Measurements from ENCODE around the gene CHPF2. TPM values are rescaled to one million over a fixed set of nuclear protein-coding genes. Genes with fewer than 3 reads are reported as not detected.

CHPF2 gene
- total RNA-seq, 1 experiment from 2014 or later, result 19.5 TPM

DNA sequence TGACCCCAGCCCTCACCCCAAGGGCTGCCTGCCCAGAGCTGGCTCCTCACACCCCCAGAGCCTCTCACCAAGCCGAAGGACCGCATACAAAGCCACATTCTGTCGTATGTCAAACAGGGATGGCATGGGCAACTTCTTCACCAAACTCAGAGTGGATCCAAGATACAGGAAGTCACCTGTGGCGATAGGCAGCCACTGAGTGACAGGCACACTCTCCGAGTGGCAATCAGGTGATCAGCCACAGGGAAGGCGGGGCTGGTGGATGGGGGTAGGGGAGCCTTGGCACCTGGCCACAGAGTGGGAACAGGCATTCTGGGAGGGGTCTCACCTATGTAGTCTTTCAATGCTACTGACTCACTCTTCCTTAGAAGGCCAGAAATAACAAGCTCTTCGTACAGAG lies 38.1 kb upstream of the CHPF2 start (continued):
- no peak for TF ChIP-seq TCF7L2 (IDR thresholded peaks at IDR 0.05; ENCODE audit: borderline replicate concordance, extremely low read depth, insufficient read depth, insufficient read length)
- TF ChIP-seq ZFX (IDR thresholded peaks at IDR 0.05), result no peak
- no peak for TF ChIP-seq JUND (IDR thresholded peaks at IDR 0.05)
- no peak for TF ChIP-seq SP1 (IDR thresholded peaks at IDR 0.05; ENCODE audit: low read depth)
- TF ChIP-seq SRF (IDR thresholded peaks at IDR 0.05; ENCODE audit: low read depth), result no peak

DNA sequence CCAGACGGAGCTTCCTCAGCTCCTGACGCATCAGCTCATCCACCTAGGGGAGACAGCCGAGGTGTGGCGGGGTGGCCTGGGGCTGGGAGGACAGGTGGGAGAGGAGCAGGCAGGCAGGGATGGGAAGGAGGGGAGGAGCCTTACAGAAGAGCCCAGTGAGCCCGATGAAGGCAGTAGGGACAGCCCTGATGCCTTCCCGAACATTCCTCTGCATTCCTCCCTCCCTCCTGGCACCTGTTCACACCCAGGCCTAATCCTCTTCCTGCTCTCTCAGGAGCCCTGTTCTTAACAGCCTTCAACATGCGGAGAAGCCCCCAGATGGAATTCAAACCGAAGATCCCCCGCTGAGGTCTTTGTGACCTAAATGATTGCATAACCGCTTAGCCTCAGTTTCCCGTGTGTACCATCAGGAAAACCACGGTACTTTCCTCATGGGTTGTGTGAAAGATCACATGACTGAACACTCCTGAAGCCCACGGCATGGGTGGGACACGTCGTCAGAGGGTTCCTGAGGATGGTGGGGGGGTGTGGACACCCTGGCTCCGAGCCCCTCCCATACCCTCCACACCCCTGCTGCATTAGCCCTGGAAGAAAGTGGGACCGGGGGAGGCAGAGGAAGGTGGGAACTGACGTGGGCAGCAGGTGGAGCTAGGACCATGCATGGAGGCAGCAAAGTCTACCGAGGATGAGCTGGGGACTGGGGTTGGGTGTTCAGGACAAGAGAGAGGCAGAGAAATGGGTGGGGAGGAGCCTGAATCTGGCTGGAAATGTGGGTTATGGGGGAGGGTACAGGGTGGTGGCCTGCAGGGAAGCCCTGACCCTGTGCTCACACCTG lies 36.5 kb upstream of the CHPF2 start:
- no peak overlapping the region for H2AFZ ChIP-seq (ENCODE audit: low read depth, low read length, poor library complexity, severe bottlenecking)
- H3K27ac ChIP-seq (ENCODE audit: low read depth, low read length), result no peak overlapping the region
- CTCF ChIA-PET, result no interaction called here
- H3K36me3 ChIP-seq (ENCODE audit: control insufficient read depth in 1 of 2, insufficient read depth in 2 of 2, low read length in 2 of 2), result no peaks in the 10 kb centered on the region
- BruUV-seq (replicated peaks), result no TSS peak
- peaks cover 18% of the 10 kb centered on the region; the same call in 1 of the 2 replicates for H3K27me3 ChIP-seq (ENCODE audit: insufficient read depth, low read length)
- H3K9me2 ChIP-seq (ENCODE audit: insufficient read depth), result no peaks in the 10 kb centered on the region
- H4K20me1 ChIP-seq (ENCODE audit: insufficient read depth), result no peaks in the 10 kb centered on the region
- POLR2A ChIA-PET, result no interaction called here
- H3K4me3 ChIP-seq (replicated peaks in 1 of 2; ENCODE audit: low read depth in 1 of 2, low read length in 2 of 2), result no peak overlapping the region
- no peaks in the 10 kb centered on the region for H3K4me1 ChIP-seq (ENCODE audit: control insufficient read depth in 1 of 2, insufficient read depth in 2 of 2, low read length in 2 of 2)
- H3K9me3 ChIP-seq (ENCODE audit: control insufficient read depth in 1 of 2, insufficient read depth in 1 of 2, low read depth in 1 of 2, low read length in 2 of 2), result no peaks in the 10 kb centered on the region
- no peak for DNase-seq (ENCODE audit: low read depth, low spot score)
- H3K9ac ChIP-seq (ENCODE audit: low read length), result no peak overlapping the region
- H3K4me2 ChIP-seq (ENCODE audit: low read length), result no peak overlapping the region
- intact Hi-C loops (cut with micrococcal nuclease), result no loop called here
- RAD21 ChIA-PET (ENCODE audit: low non-redundant PET in 1 of 2, low total read pairs in 2 of 2, uncharacterized antibody in 2 of 2, unreplicated experiment in 2 of 2), result no interaction called here
- no peak; the same call in 1 of the 2 replicates for ATAC-seq
- no peaks in the 10 kb centered on the region for H3K79me2 ChIP-seq (ENCODE audit: insufficient read depth, low read length)
- TF ChIP-seq, protein P1, sequence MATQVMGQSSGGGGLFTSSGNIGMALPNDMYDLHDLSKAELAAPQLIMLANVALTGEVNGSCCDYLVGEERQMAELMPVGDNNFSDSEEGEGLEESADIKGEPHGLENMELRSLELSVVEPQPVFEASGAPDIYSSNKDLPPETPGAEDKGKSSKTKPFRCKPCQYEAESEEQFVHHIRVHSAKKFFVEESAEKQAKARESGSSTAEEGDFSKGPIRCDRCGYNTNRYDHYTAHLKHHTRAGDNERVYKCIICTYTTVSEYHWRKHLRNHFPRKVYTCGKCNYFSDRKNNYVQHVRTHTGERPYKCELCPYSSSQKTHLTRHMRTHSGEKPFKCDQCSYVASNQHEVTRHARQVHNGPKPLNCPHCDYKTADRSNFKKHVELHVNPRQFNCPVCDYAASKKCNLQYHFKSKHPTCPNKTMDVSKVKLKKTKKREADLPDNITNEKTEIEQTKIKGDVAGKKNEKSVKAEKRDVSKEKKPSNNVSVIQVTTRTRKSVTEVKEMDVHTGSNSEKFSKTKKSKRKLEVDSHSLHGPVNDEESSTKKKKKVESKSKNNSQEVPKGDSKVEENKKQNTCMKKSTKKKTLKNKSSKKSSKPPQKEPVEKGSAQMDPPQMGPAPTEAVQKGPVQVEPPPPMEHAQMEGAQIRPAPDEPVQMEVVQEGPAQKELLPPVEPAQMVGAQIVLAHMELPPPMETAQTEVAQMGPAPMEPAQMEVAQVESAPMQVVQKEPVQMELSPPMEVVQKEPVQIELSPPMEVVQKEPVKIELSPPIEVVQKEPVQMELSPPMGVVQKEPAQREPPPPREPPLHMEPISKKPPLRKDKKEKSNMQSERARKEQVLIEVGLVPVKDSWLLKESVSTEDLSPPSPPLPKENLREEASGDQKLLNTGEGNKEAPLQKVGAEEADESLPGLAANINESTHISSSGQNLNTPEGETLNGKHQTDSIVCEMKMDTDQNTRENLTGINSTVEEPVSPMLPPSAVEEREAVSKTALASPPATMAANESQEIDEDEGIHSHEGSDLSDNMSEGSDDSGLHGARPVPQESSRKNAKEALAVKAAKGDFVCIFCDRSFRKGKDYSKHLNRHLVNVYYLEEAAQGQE (IDR thresholded peaks at IDR 0.05; ENCODE audit: low read depth), result no peak
- TF ChIP-seq, protein P2, sequence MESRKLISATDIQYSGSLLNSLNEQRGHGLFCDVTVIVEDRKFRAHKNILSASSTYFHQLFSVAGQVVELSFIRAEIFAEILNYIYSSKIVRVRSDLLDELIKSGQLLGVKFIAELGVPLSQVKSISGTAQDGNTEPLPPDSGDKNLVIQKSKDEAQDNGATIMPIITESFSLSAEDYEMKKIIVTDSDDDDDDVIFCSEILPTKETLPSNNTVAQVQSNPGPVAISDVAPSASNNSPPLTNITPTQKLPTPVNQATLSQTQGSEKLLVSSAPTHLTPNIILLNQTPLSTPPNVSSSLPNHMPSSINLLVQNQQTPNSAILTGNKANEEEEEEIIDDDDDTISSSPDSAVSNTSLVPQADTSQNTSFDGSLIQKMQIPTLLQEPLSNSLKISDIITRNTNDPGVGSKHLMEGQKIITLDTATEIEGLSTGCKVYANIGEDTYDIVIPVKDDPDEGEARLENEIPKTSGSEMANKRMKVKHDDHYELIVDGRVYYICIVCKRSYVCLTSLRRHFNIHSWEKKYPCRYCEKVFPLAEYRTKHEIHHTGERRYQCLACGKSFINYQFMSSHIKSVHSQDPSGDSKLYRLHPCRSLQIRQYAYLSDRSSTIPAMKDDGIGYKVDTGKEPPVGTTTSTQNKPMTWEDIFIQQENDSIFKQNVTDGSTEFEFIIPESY (IDR thresholded peaks at IDR 0.05; ENCODE audit: extremely low read depth, insufficient replicate concordance, low read length), result no peak
- TF ChIP-seq ZNF274 (IDR thresholded peaks at IDR 0.05; ENCODE audit: low read depth, low read length), result no peak
- no peak for TF ChIP-seq RAD21 (IDR thresholded peaks at IDR 0.05; ENCODE audit: low read depth)
- TF ChIP-seq SIN3A (IDR thresholded peaks at IDR 0.05; ENCODE audit: low read depth), result no peak
- no peak for TF ChIP-seq SRF (IDR thresholded peaks at IDR 0.05; ENCODE audit: low read depth)
- TF ChIP-seq, protein P3, sequence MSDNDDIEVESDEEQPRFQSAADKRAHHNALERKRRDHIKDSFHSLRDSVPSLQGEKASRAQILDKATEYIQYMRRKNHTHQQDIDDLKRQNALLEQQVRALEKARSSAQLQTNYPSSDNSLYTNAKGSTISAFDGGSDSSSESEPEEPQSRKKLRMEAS (IDR thresholded peaks at IDR 0.05), result no peak
- TF ChIP-seq FOSL1 (IDR thresholded peaks at IDR 0.05; ENCODE audit: low read depth), result no peak
- TF ChIP-seq EGR1 (IDR thresholded peaks at IDR 0.05; ENCODE audit: low read depth), result no peak
- TF ChIP-seq JUND (IDR thresholded peaks at IDR 0.05), result no peak
- no peak for TF ChIP-seq TCF7L2 (IDR thresholded peaks at IDR 0.05; ENCODE audit: borderline replicate concordance, extremely low read depth, insufficient read depth, insufficient read length)
- TF ChIP-seq CEBPB (IDR thresholded peaks at IDR 0.05; ENCODE audit: low read depth), result no peak
- no peak for TF ChIP-seq EZH2phosphoT487 (IDR thresholded peaks at IDR 0.05; ENCODE audit: borderline replicate concordance)
- TF ChIP-seq YY1 (IDR thresholded peaks at IDR 0.05; ENCODE audit: extremely low read depth, insufficient replicate concordance, low read depth, low read length), result no peak
- TF ChIP-seq CBX3 (IDR thresholded peaks at IDR 0.05; ENCODE audit: low read depth), result no peak

All from HCT116 (cell line).